RPMI7951 (cell line): ENCODE data around the gene EEFSEC. TPM values are rescaled to one million over a fixed set of nuclear protein-coding genes. Genes with fewer than 3 reads are reported as not detected.

ENCODE experiments used
- DNase-seq: peaks from one replicate; pipeline ENCODE4 v3.0.0-alpha.2; 2012; ENCODE audit warnings: low read depth
- total RNA-seq: library from RNA; depleted of rRNA; stranded (reverse); fragments of >200 nt; shearing (Covaris generic); gene quantifications from 2 replicates; pipeline ENCODE4 v1.2.3, GENCODE V29; 2014

The EEFSEC gene
- total RNA-seq, 1 experiment from 2014 or later: 11.1 TPM

DNA sequence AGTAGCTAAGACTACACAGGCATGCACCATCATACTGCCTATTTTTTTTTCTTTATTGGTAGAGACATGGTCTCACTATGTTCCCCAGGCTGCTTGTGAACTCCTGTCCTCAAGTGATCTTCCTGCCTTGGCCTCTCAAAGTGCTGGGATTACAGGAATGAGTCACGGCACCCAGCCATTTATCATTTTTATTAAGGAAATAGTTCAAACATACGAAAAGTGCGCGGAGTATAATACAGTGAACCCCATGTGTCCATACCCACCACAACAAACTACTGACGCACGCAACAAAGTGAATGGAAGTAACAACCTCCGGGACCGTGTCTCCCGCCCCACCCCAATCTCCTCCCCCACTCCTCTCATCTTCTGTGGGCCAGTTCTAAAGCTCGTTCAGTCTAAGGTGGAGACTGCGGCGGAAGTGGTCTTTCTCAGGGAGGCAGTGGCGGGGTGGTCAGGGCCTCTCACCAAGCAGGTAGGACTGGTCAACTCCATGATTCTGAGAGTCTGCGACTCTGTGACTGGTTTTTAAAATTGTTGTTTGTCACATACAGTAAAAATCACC, 271.3 kb downstream of the EEFSEC start:
- DNase-seq: peak; percentile 88

DNA sequence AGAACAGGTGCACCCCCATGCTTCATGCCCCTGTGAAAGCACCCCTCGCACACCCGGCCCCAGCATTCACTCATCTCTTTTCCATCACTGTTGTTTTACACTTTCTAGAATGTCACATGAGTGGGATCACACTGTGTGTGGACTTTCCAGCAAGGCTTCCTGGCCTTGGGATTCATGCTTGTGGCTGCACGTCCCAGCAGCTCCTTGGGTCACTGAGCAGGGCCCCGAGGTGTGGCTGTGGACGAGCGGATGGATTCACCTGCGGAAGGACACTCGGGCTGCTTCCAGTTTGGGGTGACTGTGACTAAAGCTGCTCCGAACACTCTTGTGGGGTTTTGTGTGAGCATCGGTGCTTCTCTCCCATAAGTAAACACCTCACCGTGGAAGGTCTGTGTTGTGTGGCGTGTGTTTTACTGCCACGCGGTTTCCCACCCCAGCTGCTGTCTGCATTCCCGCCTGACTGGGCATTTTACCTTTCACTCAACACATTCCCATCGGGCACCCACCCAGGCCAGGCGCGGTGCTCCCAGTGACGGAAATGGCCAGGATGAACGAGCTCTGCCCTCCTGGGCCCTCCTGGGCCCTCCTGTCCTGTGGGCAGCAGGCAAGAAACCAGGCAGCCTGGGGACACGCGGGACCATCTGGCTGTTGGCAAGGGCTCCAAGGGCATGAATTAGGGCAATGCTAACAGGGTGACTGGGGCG, 272.0 kb downstream of the EEFSEC start:
- no peak for DNase-seq

DNA sequence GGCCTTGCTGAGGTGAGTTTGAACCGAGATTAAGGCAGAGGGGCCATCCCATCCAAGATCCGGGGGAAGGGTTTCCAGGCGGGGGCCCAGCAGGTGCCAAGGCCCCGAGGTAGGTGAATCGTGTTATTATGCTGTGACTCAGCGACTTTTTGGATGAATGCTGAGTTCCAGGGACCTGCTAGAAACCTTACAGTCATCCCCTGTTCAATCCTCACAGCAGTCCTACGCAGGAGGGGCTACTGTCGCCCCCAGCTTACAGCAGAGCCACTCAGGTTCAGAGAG, 272.5 kb downstream of the EEFSEC start:
- no peak for DNase-seq

DNA sequence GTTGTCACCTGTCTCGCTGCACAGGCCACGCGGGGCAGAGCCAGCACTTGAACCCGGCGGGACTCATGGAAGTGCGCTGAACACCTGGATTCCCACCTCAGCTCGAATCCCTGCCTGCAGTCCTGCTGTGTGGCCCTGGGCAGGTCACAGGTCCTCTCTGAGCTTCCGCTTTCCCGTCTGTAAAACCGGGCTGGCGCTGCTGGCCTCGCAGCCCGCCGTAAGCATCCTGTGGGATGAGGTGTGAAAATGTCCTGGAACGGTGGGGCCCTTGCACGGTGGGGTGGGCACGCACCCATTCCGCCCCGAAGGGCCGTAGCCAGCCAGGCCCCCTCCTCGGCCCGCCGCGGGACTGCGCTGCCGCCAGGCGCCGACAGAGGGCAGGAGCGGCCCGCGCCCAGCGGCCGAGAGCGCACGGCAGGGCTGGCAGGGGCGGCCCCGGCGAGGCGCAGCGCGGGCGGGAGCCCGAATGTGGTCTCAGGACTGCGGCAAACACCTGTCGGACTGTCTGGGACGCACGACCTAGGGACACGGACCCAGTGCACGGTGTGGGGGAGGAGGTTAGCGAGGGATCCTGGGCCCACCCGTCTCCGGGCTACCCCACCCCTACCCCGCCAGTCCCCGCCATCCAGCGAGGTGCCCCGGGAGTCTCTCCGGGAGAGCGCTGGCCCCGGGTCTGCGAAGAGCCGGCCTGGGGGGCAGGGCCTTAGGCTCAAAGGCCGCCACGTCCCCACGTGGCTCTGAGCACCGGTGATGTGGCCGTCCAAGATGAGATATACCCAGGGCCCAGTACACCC, 273.0 kb downstream of the EEFSEC start:
- DNase-seq: no peak

DNA sequence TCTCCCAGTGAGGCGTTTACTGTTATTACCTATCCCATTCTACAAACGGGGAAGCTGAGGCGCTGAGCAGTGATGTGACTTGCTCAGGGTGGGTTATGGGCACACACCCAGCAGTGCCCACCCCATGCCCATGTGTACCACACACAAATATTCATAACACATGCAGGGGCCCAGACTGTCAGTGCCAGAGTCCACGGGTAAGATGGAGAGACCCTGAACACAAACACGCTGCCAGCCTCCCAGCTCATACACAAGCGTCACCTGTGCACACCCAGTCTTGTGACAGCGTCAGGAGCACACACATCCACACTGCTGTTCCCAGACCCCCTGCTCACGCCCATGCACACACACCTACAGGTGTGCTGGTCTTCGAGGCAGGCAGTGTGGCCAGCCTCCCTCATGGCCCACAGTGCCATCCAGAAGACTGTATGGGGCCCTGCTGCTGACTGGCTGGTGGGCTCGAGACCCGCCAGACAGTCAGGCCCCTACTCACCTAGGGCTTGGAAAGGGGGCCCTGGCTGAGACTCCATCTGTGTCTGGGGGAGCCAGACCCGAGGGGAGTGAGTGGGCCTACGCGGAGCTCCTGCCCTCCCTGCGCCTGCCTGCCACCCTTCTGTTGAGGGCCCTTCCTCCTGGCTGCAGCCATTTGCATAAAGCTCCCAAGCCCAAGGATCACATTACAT, 274.0 kb downstream of the EEFSEC start:
- no peak for DNase-seq

DNA sequence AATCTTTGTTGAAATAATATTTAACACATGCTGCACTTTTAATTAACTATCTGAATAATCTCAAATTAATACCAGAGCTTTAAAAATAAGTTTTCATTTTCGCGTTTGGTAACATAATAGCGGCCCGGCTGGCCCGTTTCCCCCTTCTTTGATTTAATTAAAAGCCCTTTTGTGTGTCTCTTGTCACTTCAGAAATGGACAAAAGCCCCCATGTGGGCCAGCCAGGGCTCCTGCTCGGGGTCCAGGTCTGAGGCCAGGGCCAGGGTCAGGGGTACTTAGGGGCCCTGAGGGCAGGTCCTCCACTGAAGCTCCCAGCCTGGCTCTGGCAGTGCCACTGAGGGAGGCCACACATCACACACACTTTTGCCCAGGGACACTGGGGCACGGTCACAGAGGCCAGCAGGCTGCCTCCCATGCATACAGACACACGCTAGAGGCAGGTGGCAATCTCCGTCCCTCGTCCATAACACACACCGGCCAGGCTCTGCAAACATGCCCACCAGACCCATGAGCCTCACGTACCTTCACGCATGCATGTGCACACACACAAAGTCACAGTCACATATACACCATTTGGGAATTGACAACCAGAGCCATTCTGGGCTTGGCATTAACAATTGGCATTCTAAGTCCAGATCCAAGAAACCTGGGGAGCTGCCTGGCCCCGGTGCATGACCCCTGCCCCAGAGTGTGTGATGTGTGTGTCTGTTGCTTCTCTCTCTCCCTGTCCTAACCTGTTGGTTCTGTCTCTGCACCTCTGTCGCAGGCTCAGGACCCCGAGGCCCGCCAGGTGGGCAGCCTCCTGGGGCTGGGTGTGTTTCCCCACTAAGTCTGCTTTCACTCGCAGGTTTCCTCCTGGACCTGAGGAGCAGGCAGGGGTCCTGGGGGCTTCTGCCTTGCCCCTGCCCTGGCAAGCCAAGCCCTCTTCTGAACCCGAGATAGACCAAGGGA, 274.9 kb downstream of the EEFSEC start:
- DNase-seq: no peak

DNA sequence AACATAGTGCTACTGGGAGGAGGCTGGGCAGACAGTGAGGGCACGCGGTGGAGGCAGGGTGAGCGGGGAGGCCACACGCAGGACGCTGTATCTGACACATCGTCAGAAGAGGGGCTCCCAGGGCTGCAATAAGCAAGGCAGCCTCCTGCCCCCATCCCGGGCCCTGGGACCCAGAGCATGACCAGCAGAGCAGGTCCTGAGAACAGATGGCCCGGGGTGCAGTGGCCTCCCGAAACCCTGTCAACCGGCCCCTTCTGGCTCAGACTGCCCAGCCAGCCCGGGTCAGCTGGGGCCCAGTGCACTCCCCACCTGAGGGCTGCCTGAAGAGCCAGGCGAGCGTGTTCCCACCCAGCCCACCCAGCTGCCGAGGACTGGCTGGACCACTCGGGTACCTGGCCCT, 276.0 kb downstream of the EEFSEC start:
- no peak for DNase-seq

DNA sequence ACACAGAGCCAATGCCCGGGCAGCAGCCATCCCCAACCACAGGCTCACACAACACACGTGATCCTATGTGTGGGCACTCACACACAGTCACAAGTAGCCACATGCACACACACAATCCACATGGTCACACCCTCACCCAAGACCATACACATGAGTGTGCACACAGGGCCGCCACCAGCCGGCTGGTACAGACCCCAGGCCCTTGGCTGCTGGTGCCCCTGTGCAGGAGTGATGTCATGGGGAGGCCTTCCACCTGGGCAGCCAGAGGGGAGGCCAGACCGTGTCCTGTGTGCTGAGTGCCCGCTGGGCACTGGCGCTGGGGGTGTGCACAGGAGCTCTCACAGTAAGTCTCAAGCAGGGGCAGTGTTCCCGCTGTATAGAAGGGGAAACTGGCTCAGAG, 276.5 kb downstream of the EEFSEC start:
- DNase-seq: no peak

DNA sequence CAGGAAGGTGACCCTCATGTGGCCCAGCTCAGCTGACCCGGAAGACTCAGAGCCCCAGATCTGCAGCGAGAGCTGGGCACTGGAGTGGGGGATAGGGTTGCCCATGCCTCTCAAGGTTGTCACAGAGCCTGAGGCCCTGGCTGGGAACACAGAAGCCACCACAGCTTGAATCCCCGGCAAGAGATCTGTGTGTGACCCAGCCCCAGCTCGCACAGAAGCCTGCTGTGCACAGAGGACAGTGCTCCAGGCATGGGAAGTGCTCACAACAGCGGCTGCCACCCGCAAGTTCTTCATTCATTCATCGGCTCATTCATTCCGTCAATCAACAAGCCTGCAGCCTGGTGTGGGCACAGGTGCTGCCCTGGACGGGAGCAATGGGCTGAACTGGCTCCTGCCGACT, 277.0 kb downstream of the EEFSEC start:
- DNase-seq: no peak

DNA sequence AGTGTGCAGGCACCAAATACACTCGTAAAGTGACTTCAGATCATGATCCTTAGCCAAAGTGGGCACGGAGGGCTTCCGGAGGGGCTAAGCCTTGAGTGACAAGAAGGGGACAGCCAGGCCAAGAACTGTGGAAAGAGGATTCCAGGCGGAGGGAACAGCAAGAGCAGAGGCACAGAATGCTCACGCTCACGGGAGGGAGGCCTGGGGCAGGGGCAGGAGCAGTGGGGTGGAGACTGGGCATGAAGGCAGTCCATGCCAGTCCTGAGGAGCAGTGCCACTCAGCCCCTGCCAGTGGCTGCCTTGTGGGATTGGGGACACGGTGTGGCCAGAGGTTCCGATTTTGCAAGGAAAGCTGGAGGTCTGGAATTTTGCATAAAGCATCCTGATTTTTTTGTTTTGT, 277.4 kb downstream of the EEFSEC start:
- DNase-seq: no peak

DNA sequence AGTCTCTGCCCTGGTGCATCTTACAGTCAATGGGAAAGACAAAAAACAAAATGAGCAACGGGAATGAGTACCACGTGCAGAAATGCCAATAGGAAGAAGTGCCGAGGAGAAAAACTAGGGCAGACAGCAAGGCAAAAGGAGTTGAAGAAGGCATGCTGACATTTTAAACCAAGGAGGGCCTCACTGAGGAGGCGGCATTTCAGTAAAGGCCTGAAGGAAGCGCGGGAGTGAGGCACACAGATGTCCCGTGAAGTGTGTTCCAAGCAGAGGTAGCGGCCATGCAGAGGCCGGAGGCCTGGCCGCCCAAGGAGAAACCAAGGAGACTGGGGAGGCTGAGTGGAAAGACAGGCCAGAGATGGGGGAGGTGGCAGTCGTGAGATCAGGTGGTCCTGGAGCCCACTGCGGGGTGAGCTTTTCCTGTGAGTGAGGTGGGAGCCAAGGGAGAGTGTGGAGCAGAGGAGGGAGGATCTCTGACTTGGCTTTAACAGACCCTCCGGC, 278.6 kb downstream of the EEFSEC start:
- no peak for DNase-seq

DNA sequence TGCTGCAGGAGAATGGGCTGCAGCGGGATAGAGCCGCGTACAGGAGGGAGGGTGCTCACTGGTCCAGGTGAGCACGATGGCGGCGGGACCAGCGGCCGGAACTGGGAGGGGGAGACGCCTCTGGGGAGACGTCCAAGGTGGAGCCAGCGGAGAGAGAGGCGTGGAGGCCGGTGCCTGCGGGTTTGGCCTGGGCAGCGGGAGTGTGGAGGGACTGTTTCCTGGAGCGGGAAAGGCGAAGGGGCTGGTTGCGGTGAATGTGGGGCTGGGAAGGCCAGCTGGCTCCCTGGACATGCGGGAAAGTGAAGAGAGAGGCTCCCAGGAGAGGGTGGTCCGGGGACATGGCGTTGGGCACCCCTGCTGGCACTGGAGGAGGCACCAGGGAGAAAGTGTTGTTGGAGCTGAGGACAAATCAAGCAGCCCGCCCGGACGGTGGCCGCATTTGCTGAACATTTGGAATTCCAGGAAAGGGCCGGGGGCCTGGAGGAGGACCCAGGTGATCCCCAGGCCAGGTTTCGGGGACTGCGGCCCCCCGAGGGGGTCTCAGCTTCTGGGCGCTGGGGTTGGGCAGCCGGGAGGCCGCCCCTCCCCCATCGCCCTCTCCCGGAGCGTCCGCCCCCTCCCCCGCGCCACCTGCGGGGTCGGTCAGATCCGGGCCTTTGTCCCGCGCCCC, 279.2 kb downstream of the EEFSEC start:
- DNase-seq: no peak

DNA sequence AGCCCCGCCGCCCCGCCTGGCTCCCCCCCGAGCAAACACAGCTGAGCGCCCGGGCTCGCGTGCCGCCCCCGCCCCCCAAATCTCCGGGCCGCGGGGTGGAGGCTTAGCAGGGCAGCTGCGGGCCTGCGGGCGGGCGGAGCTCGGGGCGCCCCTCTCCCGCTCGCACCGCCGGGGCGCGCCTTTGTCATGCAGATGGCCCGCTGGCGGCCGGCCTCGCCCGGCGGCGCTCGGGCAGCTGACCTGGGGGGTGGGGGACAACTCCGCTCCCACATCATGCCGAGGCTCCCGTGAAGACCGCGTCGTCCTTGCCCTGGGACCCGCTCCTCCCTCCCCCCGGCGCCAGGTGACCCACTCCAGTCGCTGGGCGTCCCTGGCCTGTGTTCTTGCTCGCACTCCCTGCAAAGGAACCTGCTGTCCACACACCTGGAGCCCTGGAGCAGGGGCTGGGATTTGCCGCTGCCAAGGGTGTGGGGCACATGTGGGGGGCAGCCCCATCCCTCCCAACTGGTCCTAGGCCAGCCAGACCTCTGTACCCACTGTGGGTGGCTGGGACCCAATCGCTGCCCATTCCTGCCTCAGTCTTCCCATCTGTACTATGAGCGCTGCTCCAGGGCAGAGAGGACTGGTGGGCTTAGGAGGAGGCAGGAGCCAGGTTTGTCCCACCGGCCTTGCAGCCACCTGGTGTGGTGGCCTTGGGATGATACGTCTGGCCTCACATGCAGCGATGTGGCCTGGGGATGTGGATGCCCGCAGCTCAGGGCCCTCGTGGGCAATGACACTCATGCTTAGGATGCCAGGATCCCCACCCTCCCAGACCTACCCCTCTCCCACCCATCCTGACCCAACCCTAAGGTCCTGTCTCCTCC, 279.9 kb downstream of the EEFSEC start:
- no peak for DNase-seq

DNA sequence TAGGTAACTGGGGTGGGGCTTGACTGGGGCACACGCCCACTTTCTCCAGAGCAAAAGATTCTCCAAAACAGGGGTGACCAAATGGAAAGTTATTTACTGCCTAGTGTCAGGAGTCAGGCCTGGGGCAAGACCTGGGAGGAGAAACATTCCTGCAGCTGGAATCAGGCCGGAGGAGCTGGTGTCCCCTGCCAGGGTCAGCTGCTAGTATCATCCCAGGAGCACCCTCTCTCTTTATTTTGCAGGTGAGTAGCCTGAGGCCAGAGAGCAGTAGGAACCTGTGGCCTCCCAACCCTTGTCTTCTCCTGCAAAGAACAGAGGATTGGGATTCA, 280.5 kb downstream of the EEFSEC start:
- DNase-seq: no peak

DNA sequence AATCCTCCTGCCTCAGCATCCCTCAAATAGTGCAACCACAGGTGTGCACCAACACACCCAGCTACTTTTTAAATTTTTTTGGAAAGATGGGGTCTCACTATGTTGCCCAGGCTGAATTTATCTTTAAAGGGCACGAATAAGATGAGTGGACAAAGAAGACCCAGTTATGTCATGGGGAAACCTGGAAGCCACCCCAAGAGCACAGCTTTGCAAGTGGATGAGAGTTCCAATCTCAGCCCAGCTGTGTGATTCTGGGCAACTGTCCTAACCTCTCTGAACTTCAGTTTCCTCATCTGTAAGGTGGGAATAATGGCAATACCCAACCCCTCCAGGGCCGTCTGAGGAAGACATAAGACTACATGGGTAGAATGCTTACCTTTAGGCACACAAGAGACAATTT, 281.2 kb downstream of the EEFSEC start:
- DNase-seq: no peak

DNA sequence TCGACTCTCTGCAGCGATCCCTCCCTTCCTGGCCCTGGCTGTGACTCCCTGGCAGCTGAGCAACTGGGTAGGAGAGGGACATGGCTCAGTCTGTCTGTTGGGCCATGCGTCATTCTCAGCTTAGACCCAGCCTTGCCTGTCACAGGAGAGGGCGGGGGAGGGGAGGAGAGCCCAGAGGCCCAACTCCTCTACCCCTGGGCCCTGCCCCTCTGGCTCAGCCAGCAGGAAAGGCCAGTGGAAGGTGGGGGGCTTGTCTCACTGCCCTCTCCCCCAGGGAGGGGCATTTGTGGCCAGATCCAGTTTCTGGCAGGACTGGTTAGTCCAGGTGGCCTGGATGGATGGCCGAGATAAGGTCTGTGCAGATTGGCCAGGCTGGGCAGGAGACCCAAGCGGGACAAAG, 281.8 kb downstream of the EEFSEC start:
- DNase-seq: peak; percentile 51

DNA sequence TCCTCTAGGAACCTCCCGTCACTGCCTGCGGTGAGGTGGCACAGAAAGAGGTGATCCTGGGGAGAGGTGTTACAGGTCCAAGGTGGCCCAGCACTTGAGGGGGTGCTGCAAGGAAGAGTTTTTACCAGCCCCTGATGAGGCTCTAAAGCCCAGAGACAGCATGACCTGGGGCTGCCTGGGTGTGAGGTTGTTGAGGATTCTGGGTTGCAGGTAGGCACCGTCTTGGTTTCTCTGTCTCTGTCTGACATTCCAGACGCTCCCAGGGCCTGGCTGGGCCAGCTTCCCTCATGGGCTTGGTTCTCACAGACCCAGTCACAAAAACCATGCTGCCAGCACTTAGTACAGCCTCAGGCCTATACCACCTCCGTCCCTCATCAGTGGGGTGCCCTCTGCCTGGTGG, 282.3 kb downstream of the EEFSEC start:
- DNase-seq: no peak

DNA sequence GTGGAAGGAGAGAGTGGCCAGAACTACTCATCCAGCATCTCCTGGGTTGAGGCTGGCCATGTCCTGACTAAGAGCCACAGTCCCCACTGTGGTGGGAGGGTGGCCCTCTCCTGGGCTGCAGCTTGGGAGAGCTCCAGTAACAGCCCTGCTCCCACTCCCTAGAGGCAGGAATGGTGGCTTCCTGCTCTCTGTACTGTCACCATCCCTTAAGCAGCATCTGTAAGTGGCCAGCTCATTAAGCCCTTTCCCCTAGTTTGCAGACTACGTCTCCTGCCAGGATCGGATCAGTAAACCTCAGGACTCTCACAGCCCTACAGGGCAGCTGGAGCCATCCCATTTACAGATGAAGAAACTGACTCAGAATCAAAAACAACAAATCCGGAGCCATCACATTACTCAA, 282.9 kb downstream of the EEFSEC start:
- peak; percentile 64 for DNase-seq

DNA sequence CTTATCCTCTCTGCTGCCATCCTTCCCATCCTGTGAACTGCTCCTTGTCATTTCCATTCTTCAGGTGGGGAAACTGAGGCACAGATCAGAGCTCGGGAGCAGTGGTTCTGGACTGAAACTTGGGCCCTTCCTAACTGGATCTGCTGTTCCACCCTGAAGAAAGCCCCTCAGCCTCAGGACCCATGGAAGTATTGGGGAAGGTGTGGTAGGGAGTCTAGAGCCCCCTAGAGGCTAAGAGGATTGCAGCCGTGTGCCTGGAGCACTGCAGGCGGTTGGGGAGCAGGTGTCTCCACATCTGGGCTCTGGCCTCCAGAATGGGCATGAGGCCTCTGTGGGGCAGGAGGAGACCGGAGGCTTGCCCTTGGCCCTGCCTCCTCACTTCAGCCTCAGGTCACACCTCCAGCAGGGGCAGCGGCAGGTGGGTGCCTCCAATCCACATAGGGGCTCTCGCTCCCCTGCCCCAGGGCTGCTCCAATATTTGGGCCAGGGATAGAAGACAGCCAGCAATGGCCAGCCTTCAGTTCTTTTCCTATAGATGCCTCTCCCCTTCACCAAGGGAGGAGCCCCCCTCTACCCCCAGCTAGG, 285.3 kb downstream of the EEFSEC start:
- no peak for DNase-seq

DNA sequence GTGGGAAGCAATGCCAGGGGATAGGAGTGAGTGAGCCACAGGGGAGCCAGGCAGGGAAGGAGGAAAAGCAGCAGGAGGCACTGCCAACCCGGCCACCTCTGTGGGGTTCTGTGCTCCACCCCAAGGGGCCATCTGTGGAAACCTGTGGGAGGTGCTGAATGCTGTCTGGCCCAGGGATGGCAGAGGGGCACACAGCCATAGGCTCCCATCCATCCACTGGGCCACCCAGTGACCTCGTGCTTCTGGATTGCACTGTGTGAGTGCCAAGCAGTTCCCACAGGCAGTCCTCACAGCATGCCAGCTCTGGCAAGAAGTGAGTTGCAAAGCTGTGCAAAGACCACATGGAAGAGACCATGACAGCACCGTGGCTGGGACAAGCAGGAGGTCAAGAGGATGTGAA, 285.9 kb downstream of the EEFSEC start:
- no peak for DNase-seq
